ENCODE measurements around the gene DACT2. TPM values are rescaled to one million over a fixed set of nuclear protein-coding genes. Genes with fewer than 3 reads are reported as not detected.

The DACT2 gene
- total and polyA plus RNA-seq, 10 of the 15 experiments (the other 5 are each of a cell fraction or from before 2014, with no cell fraction given), result not detected

DNA sequence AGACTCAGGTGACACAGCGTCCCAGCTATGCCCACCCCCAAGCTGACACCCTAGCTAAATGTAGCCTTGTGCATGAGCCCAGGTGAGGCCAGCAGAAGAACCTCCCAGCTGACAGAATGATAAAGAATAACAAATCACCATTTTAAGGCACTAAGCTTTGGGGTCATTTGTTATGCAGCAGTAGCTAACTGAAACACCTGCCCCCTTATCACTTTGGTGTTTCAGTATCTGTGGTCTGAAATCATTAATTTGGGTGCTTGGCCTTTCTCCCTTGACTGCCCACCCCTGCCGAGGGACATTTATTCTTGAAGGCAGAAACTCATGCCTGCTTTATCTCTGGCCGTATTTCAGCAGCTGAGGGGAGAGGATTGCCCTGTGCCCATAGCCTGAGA lies 30.0 kb downstream of the DACT2 start:
- TF ChIP-seq YBX1 (IDR thresholded peaks at IDR 0.05) (no peak), PML (IDR thresholded peaks at IDR 0.05; ENCODE audit: low read length) (no peak), NFXL1 (IDR thresholded peaks at IDR 0.05; ENCODE audit: borderline replicate concordance) (no peak), NFIC (IDR thresholded peaks at IDR 0.05; ENCODE audit: low read depth, low read length) (no peak), EED (IDR thresholded peaks at IDR 0.05; ENCODE audit: low read depth) (no peak), POU2F2 (IDR thresholded peaks at IDR 0.05; ENCODE audit: borderline replicate concordance, low read depth, low read length) (no peak), SUZ12 (IDR thresholded peaks at IDR 0.05; ENCODE audit: unreplicated experiment) (no peak), HDAC6 (IDR thresholded peaks at IDR 0.05; ENCODE audit: unreplicated experiment) (no peak), ELK1 (IDR thresholded peaks at IDR 0.05; ENCODE audit: low read depth, low read length) (no peak), SUPT20H (IDR thresholded peaks at IDR 0.05; ENCODE audit: borderline replicate concordance, control insufficient read depth, low read depth, low read length) (no peak), SREBF2 (IDR thresholded peaks at IDR 0.05; ENCODE audit: low read length) (no peak)
- TF ChIP-seq, protein P1, sequence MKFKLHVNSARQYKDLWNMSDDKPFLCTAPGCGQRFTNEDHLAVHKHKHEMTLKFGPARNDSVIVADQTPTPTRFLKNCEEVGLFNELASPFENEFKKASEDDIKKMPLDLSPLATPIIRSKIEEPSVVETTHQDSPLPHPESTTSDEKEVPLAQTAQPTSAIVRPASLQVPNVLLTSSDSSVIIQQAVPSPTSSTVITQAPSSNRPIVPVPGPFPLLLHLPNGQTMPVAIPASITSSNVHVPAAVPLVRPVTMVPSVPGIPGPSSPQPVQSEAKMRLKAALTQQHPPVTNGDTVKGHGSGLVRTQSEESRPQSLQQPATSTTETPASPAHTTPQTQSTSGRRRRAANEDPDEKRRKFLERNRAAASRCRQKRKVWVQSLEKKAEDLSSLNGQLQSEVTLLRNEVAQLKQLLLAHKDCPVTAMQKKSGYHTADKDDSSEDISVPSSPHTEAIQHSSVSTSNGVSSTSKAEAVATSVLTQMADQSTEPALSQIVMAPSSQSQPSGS (IDR thresholded peaks at IDR 0.05; ENCODE audit: low read length), result no peak
- 8% methylated on average over 3 of the region's 3 CpGs for whole genome bisulfite sequencing (ENCODE audit: insufficient coverage, insufficient replicate concordance, low lambda C conversion rate, missing lambda C conversion rate)
- no peak overlapping the region for H3K4me2 ChIP-seq (ENCODE audit: control insufficient read depth, insufficient read depth)
- SMC1A ChIA-PET (ENCODE audit: uncharacterized antibody, unreplicated experiment), result no interaction called here
- ATAC-seq (no peak), FAIRE-seq (no peak), DNase-seq (ENCODE audit: low read depth, low spot score) (no peak)
- no peak overlapping the region for H3K4me3 ChIP-seq
- RAD21 ChIA-PET (ENCODE audit: unreplicated experiment), result no interaction called here
- no peak overlapping the region for H3K27ac ChIP-seq (ENCODE audit: control insufficient read depth, insufficient read depth)
- in situ Hi-C loops (cut with MboI) (no loop called here), intact Hi-C loops (cut with micrococcal nuclease; ENCODE audit: unreplicated experiment) (no loop called here)
- no peaks in the 10 kb centered on the region for H3K36me3 ChIP-seq (ENCODE audit: control insufficient read depth in 2 of 2, insufficient read depth in 2 of 2, low read length in 1 of 2)
- H3K27me3 ChIP-seq (replicated peaks in 1 of 2; ENCODE audit: control insufficient read depth in 2 of 2, insufficient read depth in 2 of 2, low read length in 1 of 2), result no peaks in the 10 kb centered on the region
- H3K9ac ChIP-seq (ENCODE audit: control insufficient read depth, insufficient read depth, low read length), result no peak overlapping the region
- no peaks in the 10 kb centered on the region for H4K20me1 ChIP-seq (ENCODE audit: control insufficient read depth, insufficient read depth)
- no peak overlapping the region for H2AFZ ChIP-seq (ENCODE audit: control insufficient read depth, low read depth, low read length)
- POLR2A ChIA-PET, result no interaction called here
- no peaks in the 10 kb centered on the region for H3K79me2 ChIP-seq (ENCODE audit: control insufficient read depth, insufficient read depth, low read length)
- CTCF ChIA-PET, result no interaction called here
- no peaks in the 10 kb centered on the region for H3K4me1 ChIP-seq (ENCODE audit: control insufficient read depth, insufficient read depth, low read length)
- BruUV-seq (replicated peaks), result no TSS peak
- no peaks in the 10 kb centered on the region; the same call in 2 of the 3 replicates for H3K9me3 ChIP-seq (replicated peaks; ENCODE audit: control insufficient read depth, insufficient read depth, low read length)
